Measurements from ENCODE around the gene KCNIP1.

KCNIP1 gene

DNA sequence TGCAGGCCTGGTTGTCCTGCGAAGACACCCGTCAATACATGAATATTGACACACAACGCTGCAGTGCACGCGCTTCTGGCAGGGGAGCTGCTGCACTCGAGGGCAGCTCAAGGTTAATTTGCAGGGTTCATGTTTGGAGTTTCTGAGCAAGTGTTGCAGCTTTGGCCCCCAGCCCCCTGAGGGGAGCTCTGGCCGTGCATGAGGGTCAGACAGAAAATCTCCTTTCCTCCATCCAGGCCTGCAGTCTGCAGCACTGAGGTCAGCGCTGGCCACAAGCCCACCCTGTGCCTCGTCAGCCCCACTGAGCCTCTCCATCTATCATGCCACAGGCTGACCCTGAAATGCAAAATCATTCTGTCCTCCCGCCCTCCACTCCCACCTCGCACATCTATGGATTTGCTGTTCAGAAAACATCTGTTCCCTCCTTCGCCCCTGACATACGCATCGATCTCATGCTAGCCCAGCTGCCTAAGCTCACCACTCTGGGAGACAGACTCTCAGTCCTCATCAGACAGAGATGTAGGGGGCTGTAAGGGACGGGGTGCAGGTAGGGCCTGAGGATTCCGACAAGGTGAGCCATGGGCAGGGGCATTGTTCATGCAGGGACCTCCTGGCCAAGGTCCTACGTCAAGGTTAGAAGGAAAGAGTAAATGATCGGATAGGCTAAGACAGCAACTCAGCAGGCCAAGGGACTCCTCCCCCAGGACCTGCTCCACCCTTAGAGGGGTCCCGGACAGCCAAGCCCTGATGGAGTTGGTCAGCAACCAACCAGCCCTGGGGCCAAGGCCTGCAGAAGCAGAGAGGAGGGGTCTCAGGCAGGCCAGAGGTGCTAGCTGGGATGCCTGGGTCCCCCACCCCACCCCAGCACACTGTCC lies 125.1 kb downstream of the KCNIP1 start:
- no peak for DNase-seq (ENCODE audit: low read depth, low spot score)
- no peak overlapping the region for H3K4me3 ChIP-seq (ENCODE audit: low read depth, low read length)
- TF ChIP-seq CTCF (IDR thresholded peaks at IDR 0.05; ENCODE audit: low read depth, low read length): no peak
- in situ Hi-C loops (cut with HindIII; ENCODE audit: low sequenced_read_pairs): no loop called here

DNA sequence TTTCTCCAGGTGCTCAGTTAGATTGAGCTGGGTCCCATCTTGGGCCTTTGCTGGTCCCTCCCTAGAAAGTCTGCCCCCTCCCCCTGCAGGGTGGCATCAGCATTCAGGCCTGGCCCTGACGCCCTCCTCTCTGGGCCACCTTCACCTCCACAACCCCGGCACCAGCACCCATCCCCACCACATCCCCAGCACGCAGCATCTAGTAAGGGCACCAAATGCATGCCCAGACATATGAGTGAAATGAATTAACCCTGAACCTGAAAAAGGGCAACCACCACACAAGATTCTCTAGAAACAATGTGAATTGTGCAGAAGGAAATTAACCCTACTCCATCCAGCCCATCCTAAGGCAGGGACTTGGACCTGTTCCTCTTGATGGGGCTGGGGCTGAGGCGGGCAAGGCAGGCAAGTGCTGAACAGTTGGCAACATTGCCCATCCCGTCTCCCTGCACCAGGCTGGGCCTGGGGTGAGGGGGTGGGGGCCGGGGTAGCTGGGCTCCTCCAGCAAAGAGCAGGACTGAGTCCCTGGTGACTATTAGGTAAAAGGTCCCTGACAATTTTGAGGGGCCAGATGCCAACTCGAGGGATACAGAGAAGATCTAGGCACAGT lies 125.9 kb downstream of the KCNIP1 start:
- in situ Hi-C loops (cut with HindIII; ENCODE audit: low sequenced_read_pairs): no loop called here
- DNase-seq (ENCODE audit: low read depth, low spot score): no peak
- H3K4me3 ChIP-seq (ENCODE audit: low read depth, low read length): no peak overlapping the region
- no peak for TF ChIP-seq CTCF (IDR thresholded peaks at IDR 0.05; ENCODE audit: low read depth, low read length)

GRCh38 chr5:170630226-170630625 lies 126.4 kb downstream of the KCNIP1 start:
- H3K4me3 ChIP-seq (ENCODE audit: low read depth, low read length): no peak overlapping the region
- TF ChIP-seq CTCF (IDR thresholded peaks at IDR 0.05; ENCODE audit: low read depth, low read length): no peak
- in situ Hi-C loops (cut with HindIII; ENCODE audit: low sequenced_read_pairs): no loop called here
- DNase-seq (ENCODE audit: low read depth, low spot score): no peak

DNA sequence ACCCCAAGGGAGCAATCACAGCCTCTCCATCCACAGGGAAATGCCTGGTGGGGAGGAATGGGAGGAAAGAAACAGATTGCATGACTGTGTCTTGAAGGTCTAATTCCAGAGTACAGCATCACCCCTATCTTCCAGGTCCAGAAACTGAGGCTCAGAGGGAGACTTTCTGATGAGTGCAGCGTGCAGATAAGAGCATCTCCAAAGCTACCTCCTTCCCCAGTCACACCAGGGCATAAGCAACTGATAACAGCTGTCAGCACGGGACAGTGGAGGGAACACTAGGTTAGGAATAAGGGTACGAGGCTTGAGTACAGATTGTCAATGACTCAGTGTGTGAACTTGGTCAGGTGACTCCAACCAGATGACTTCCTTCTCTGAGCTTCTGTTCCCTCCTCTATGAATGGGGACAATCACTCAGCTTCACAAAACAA lies 126.9 kb downstream of the KCNIP1 start:
- no peak for TF ChIP-seq CTCF (IDR thresholded peaks at IDR 0.05; ENCODE audit: low read depth, low read length)
- no peak for DNase-seq (ENCODE audit: low read depth, low spot score)

GRCh38 chr5:170631466-170632195 lies 127.8 kb downstream of the KCNIP1 start:
- no peak for DNase-seq (ENCODE audit: low read depth, low spot score)
- in situ Hi-C loops (cut with HindIII; ENCODE audit: low sequenced_read_pairs): no loop called here
- TF ChIP-seq CTCF (IDR thresholded peaks at IDR 0.05; ENCODE audit: low read depth, low read length): peak; percentile 40
- H3K4me3 ChIP-seq (ENCODE audit: low read depth, low read length): no peak overlapping the region

More for the DNA sequence above, 126.9 kb downstream of the KCNIP1 start:
- in situ Hi-C loops (cut with HindIII; ENCODE audit: low sequenced_read_pairs): no loop called here
- H3K4me3 ChIP-seq (ENCODE audit: low read depth, low read length): no peak overlapping the region

DNA sequence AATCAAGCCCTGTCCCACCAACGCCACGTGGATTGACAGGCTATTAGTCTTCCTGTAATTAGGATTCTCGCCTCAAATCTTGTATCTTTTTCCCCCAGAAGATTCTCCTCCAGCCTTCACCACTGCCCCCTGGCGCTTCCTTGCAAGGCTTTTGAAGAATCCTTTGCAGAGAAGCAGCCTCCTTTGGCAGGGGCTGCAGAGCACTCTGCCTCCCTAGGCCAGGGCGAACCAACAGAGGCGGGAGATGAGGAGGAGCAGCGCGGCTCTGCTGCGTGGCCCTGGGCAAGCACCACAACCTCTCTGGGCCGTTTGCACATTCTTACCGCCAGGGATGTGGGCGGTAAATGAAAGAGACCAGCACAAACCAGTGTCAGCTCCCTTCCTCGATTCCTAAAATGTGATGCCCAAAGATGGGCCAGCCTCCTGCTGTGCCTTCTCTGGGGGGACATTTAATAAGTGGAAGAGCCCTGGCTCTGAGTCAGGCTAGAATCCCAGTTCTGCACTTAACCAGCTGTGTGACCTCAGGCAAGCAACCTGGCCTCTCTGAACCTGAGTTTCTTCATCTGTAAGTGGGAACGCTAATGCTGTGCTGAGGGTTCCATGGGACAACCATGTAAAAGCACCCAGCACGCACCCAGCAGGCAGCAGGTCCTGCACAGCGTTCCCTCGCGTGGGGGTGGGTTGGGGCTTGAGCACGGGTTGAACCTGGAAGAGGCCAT lies 128.6 kb downstream of the KCNIP1 start:
- DNase-seq (ENCODE audit: low read depth, low spot score): no peak

More for the DNA sequence above, 128.6 kb downstream of the KCNIP1 start:
- peak; percentile 1 for TF ChIP-seq CTCF (IDR thresholded peaks at IDR 0.05; ENCODE audit: low read depth, low read length)
- in situ Hi-C loops (cut with HindIII; ENCODE audit: low sequenced_read_pairs): no loop called here
- H3K4me3 ChIP-seq (ENCODE audit: low read depth, low read length): no peak overlapping the region
